HG02588 (cell line): ENCODE data around the gene ARHGEF9.

ENCODE experiments used
- ATAC-seq: cut with Tn5 transposase; IDR thresholded peaks from one replicate; pipeline ENCODE4 v1.9.1; 2021; ENCODE audit warnings: mild to moderate bottlenecking, moderate library complexity; ENCODE audit not compliant: unreplicated experiment

ARHGEF9 gene

DNA sequence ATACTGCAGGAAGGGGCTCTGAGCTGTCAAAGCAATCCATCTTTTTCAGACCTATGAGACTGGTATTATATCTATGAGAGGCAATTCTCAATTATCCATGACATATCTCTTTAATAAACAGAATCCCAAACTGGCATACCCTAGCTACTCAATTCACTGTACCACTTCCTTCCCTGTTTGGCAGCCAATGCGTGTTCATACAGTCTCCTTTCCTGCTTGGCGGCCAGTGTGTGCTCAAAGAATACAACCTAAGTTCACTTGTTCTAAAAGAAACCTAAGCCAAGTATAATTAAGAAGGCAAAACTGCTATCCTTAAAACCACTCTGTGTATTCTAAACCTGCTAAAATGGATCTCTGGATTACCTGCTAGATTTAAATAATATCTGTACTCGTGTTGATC is 38.3 kb downstream of the ARHGEF9 start:
- ATAC-seq: no peak

DNA sequence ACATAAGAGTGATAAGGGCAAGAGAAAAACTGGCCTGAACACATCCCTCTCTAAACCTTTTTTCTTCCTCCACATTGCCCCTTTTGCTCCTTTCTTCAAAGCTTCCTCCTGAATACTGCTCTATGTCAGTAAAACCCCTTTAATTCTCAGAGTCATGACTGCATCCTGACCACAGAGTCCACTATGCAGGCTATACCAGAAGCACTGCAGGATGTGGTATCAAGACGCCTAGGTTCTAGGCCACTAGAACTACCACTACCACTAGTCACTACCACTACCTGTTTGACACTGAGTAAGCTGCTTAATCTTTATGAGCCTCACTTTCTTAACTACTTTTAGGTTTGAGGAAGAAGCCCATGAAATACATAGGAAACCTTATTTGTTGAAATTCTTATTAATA is 38.7 kb downstream of the ARHGEF9 start:
- ATAC-seq: peak; percentile 79

DNA sequence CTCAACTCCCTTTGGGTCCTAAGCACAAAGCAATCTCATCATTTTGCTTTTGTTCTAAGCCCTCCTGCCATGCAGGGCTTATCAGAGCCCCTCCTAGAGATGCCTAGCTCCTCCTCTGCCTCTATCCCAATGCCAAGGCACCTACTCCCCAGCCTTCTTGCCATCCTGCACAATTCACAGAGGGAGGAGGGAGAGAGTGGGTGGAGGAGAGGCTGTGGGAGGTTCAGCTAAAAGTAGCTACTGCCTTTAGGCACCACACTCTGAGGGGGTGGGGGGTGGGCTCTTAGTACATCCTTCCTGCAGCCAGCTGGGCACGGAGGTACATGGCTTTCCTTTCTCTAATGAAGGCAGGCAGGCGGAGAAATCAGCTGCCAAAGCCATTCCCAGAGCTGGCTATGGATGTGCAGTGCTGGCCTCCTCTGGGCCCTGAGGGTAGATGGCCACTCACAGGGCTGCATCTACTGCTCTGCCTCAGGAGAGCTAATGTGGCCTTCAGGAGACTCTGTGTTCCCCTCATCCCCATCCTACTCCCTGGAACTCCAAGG is 40.1 kb downstream of the ARHGEF9 start:
- ATAC-seq: no peak

GRCh38 chrX:63743596-63743995 is 41.4 kb downstream of the ARHGEF9 start:
- no peak for ATAC-seq

DNA sequence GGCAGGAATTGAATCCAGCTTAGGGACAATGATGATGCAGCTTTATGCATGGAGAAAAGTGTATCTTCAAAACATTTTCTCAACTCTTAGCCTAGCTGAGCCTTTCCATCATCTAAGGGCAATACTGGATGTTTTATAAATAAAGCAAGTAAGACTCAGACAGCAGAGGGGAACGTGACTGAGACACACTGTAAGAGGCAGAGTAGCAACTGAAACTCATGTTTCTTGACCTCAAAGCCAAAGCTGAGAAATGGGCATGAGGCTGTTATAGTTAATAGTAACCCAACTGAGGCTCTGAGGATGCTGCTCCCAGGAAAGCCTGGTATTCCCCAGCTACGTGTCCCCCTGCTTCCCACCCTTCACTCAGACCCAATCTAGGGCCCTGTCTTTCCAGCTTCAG is 44.6 kb downstream of the ARHGEF9 start:
- peak; percentile 68 for ATAC-seq

DNA sequence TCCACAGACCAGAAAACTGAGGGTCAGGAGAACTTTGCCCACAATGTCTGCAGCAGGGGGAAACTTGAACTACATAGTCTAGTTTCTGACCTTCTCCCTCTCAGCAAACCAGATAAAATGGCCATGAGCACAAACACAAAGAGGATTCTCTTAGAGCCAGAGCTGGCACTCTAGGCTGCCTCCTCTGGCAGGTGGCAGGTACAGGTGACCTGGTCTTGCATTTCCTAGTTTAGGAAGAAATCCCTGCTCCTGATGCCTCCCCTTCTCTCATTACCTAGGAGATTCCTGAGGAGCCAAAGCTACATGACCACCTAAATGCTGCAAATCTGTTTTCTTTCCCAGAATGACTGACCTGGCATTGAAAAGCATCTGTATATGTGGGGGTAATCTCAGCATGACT is 45.1 kb downstream of the ARHGEF9 start:
- ATAC-seq: no peak

DNA sequence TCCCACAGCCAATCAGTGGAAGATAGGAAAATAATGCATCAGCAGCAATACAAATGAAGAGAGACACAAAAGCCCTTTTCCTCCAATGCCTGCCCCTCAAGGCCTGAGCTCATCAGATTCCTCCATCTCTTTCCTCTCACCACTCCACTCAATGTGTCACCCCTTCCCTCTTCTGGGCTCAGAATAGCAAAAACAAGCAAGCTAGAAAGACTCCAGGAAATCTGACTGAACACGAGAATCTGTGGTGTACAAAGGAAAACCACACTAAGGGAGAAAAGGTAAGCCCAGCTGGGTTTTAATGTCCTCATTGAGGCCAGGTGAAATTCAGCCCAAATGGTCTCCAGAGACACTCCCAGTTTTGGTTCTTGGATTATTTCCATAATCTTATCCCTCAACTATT is 46.3 kb downstream of the ARHGEF9 start:
- peak; percentile 49 for ATAC-seq

DNA sequence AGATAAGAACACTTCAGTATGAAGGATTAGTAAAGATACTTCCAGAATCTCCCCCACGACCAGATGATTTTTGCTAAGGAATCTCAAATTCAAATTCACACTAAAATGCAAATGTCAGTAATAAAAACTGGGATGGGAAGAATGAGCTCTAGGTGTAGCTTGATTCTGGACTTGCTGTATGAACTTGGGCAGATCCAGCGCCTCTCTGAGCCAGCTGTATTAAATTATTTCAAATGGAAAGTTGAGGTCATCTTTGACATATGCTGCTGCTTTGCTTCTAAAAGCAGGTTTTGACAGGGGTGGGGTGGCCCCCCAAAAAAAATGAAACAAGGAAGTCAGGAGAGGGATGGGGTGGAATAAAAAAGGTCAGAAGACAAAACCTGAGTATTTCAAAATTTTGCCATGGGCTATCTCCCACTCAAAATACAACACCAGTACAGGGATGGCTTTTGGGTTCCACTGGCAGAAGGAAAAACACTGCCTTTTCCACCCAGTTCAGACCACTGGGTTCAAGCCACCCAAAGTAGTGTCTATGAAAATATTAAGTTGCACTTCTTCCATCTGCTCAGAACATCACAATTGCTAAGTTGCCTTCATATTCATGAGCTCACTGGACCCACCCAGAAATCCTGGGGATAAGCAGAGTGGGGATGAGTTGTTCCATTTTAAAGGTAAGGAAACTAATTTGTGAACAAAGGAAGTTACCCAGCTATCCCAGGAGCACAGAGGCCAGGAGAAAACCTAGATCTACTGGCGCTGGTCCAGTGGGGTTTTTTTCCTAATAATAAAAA is 47.7 kb downstream of the ARHGEF9 start:
- ATAC-seq: no peak

DNA sequence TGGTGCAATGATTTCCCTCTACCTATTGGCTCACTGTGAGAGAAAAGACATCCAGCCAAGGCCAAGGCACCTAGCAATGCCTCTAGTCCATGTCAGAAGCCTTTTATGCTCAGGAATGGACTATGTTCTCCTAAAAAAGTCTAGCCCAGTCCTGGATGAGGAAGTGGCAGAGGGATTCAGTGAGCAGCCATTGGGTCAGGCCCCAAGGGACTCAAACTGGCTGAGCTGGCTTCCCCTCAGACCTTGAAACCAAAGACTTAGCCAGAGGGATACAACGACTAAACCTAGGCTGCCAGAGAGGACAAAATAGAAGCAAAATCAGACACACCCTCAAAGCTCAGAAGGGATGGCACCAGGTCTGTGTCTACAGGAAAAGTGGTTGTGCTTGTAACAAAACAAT is 49.1 kb downstream of the ARHGEF9 start:
- no peak for ATAC-seq

DNA sequence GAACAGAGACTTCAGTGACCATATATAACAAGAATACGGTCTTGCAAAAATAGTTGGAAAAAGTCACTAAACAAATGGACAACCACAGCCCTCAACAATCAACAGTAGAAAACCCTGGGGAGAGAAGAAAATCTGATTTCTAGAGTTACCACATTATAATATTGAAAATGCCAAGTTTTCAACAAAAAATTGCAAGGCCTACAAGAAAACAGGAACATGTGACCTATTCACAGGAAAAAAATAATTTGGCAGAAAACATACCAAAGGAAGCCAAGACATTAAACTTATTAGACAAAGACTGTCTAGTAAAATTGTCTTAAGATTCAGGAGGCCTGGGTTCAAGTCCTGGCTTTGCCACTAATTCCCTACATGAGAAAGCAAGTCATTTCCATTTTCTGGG is 64.7 kb downstream of the ARHGEF9 start:
- no peak for ATAC-seq

DNA sequence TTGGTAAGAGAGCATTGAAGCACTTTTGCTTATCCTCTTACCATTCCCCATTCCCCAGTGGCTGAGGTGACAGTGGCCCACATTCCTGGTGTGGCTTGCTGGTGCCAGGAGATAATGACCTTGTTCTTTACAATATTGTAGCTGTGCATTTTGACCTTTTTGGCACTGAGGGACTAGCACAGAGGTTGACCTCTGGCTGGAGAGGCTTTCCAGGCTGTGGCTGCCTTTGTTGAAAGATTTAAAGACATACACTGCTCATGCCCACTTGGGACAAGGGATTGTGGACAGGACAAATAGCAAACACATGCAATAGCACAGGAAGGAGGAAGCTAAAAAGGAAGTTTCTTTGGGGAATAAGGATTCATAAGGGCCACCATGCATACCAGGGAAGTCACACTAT is 65.4 kb downstream of the ARHGEF9 start:
- no peak for ATAC-seq

- peak; percentile 85 for ATAC-seq
These were observed 66.9 kb downstream of the ARHGEF9 start for GRCh38 chrX:63718010-63718694.

DNA sequence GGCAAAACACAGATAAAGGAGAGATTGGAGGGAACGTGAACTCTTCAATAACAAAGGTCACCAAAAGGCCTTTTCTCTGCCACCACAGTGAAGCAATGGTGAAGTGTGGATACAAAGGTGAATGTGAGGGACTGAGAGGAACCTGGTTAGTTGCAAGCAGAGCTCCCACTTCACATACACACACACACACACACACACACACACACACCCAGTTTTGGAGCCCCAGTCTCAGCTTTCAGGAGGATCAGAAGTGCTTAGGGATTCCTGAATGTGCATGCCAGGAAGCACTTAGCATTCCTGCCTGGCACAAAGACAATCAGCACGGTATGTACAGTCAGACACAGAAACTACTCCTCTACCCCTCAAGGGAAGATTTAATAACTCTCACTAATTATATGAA is 71.5 kb downstream of the ARHGEF9 start:
- ATAC-seq: no peak

GRCh38 chrX:63708801-63709200 is 76.2 kb downstream of the ARHGEF9 start:
- ATAC-seq: no peak

DNA sequence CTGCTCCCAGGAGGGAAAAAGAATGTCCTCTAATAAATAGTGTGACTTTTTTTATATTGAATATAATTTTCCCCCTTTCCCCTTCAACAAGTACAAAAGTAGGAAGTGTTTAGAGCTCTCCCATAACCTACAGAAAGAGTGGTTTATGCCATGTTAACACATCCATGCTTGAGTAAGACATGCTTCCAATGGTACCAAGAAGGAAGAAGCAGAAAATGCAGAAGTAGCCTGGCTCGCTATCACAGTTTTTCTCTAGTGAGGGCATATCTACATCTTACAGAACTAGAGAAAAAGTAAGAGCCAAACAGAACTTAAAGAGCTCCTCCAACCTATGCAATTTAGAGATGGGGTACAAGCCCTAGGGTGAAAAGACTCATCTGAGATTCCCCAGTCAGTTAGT is 82.5 kb downstream of the ARHGEF9 start:
- no peak for ATAC-seq

GRCh38 chrX:63686878-63687714 is 97.9 kb downstream of the ARHGEF9 start:
- ATAC-seq: no peak

- ATAC-seq: no peak
These were observed 104.6 kb downstream of the ARHGEF9 start for GRCh38 chrX:63680423-63680822.

DNA sequence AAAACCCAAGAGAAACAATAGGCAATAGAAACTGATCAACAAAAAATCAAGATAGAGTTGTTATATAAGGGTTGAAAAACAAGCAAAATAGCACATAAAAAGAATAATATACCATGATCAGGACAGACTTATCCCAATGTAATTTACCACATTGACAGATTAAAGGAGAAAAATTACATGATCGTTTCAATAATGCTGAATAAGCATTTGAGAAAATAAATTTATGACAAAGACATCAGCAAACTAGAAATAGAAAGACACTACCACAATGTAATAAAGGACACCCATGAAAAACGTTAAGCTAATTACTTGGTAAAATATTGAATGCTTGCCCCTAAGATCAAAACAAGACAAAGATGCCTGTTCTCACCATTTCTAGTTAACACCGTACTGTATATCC is 105.6 kb downstream of the ARHGEF9 start:
- no peak for ATAC-seq

DNA sequence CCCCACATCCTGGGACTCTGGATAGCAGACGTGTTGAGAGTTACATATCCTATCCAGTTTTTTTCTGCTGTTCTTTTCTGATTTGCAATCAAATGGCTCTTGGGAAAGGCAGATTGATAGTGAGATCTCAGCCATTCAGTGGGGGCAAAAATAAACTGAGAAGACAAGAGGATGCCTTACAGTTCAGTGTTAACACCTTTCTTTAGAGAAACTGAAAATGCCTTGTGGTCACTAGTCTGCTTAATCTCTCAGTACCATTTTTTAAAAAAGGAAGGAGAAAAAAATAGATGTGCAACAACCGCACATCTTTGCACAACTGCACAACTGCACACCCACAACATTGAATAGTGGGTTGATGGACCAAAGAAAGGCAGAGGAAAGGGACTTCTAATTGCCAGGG is 109.3 kb downstream of the ARHGEF9 start:
- no peak for ATAC-seq

DNA sequence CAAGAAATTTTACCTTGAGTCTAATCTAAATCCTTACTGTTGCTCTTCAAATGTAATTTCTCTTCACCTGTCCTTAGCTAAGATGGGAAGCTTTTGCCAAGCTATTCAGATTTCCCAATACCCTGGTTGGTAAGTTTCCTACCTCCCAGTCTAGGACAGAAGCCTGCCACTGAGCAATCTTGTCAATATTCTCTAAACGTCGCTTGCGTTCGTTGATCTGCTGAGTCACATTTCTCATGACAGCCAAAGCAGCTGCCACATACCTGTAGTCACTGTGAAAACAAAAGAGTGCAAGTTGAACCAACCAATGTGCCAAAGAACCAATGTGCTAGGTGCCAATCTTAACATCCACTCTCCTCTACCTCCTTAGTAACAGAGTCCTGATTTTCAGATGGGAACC is 111.1 kb downstream of the ARHGEF9 start:
- ATAC-seq: no peak

- no peak for ATAC-seq
These were observed 120.3 kb downstream of the ARHGEF9 start for GRCh38 chrX:63664741-63665140.
